GM12878 (cell line): ENCODE measurements around the gene IFT88.

ENCODE experiments used
- CTCF ChIP-seq, 3 experiments: IDR thresholded peaks in 2 of 3; conservative IDR thresholded peaks in 1 of 3; 2 replicates each; pipeline ENCODE4 v1.5.1; 2011; ENCODE audit warnings: low read depth in 3 of 3, low read length in 3 of 3, mild to moderate bottlenecking in 3 of 3, control low read depth in 2 of 3, moderate library complexity in 2 of 3, inconsistent platforms in 1 of 3, mixed read lengths in 1 of 3; ENCODE audit not compliant: control insufficient read depth in 2 of 3, insufficient read depth in 1 of 3; ENCODE audit errors: extremely low read depth in 1 of 3
- E2F8 ChIP-seq: fragments of 450-650 bp; IDR thresholded peaks from 2 replicates; pipeline ENCODE4 v1.6.1; 2018; ENCODE audit warnings: mild to moderate bottlenecking, low read depth, moderate library complexity; ENCODE audit not compliant: partially characterized antibody
- POLR2A ChIP-seq: IDR thresholded peaks from 2 replicates; pipeline ENCODE4 v1.6.1; 2011; ENCODE audit warnings: low read depth, mild to moderate bottlenecking, low read length
- RB1 ChIP-seq: fragments of 450-650 bp; formaldehyde crosslinking; IDR thresholded peaks from 2 replicates; pipeline ENCODE4 v1.6.1; 2017; ENCODE audit warnings: mild to moderate bottlenecking, borderline replicate concordance

GRCh38 chr13:20679879-20680278 lies 112.9 kb downstream of the IFT88 start:
- no peak for TF ChIP-seq POLR2A
- TF ChIP-seq E2F8: no peak
- no peak for TF ChIP-seq CTCF (IDR thresholded peaks at IDR 0.05 in 2 of 3, conservative IDR thresholded peaks at IDR 0.05 in 1 of 3; ENCODE audit: control insufficient read depth in 2 of 3, extremely low read depth in 1 of 3, insufficient read depth in 1 of 3, low read depth in 3 of 3, low read length in 3 of 3)
- TF ChIP-seq RB1: no peak
